GM12878 (cell line): ENCODE measurements around the gene VCPKMT. TPM values are rescaled to one million over a fixed set of nuclear protein-coding genes. Genes with fewer than 3 reads are reported as not detected.

Experiments
- BCLAF1 ChIP-seq: fragments of 450-650 bp; IDR thresholded peaks from 2 replicates; pipeline ENCODE4 v1.6.1; 2017; ENCODE audit warnings: antibody characterized with exemption, mild to moderate bottlenecking, moderate library complexity
- BMI1 ChIP-seq: fragments of 450-650 bp; IDR thresholded peaks from 2 replicates; pipeline ENCODE4 v1.6.1; 2016; ENCODE audit warnings: mild to moderate bottlenecking, moderate library complexity, borderline replicate concordance
- JUNB ChIP-seq: IDR thresholded peaks from 2 replicates; pipeline ENCODE4 v1.6.1; 2016; ENCODE audit warnings: antibody characterized with exemption, mild to moderate bottlenecking
- MLLT1 ChIP-seq: fragments of 450-650 bp; IDR thresholded peaks from 2 replicates; pipeline ENCODE4 v1.6.1; 2016; ENCODE audit warnings: mild to moderate bottlenecking
- NBN ChIP-seq: fragments of 450-650 bp; IDR thresholded peaks from 2 replicates; pipeline ENCODE4 v1.6.1; 2016
- NR2C1 ChIP-seq: fragments of 450-650 bp; IDR thresholded peaks from 2 replicates; pipeline ENCODE4 v1.6.1; 2017; ENCODE audit warnings: antibody characterized with exemption, mild to moderate bottlenecking, moderate library complexity
- NR2C2 ChIP-seq: IDR thresholded peaks from 2 replicates; pipeline ENCODE4 v1.6.1; 2011; ENCODE audit warnings: borderline replicate concordance, low read depth; ENCODE audit not compliant: control insufficient read depth, insufficient read length
- RAD51 ChIP-seq: fragments of 450-650 bp; IDR thresholded peaks from 2 replicates; pipeline ENCODE4 v1.6.1; 2016; ENCODE audit warnings: moderate library complexity, mild to moderate bottlenecking, inconsistent platforms
- RELB ChIP-seq: fragments of 450-650 bp; IDR thresholded peaks from 2 replicates; pipeline ENCODE4 v1.6.1; 2017; ENCODE audit warnings: low read depth, mild to moderate bottlenecking, moderate library complexity
- SP1 ChIP-seq: IDR thresholded peaks from one replicate; pipeline ENCODE4 v1.6.1; 2011; ENCODE audit warnings: low read depth, low read length
- SPI1 ChIP-seq: IDR thresholded peaks from 2 replicates; pipeline ENCODE4 v1.6.1; 2011; ENCODE audit warnings: low read depth, mild to moderate bottlenecking, low read length, moderate library complexity, borderline replicate concordance; ENCODE audit not compliant: insufficient read depth
- SREBF1 ChIP-seq: IDR thresholded peaks from 2 replicates; pipeline ENCODE4 v1.6.1; 2012; ENCODE audit warnings: mild to moderate bottlenecking, low read length
- TBL1XR1 ChIP-seq: IDR thresholded peaks from 2 replicates; pipeline ENCODE4 v1.6.1; 2012; ENCODE audit warnings: low read depth, low read length, improper control_type of control experiment
- TCF7 ChIP-seq: IDR thresholded peaks from 2 replicates; pipeline ENCODE4 v1.6.1; 2014; ENCODE audit warnings: antibody characterized with exemption, borderline replicate concordance
- ZNF24 ChIP-seq: fragments of 450-650 bp; IDR thresholded peaks from 2 replicates; pipeline ENCODE4 v1.6.1; 2017; ENCODE audit warnings: antibody characterized with exemption, mild to moderate bottlenecking
- ZZZ3 ChIP-seq: IDR thresholded peaks from 2 replicates; pipeline ENCODE4 v1.6.1; 2011; ENCODE audit warnings: low read depth; ENCODE audit not compliant: control insufficient read depth, insufficient read length
- polyA plus RNA-seq, 11 experiments: library from polyadenylated mRNA; depleted of rRNA in 4 of 11; unstranded in 6 of 11; stranded (reverse) in 5 of 11; fragments of >200 nt; fragmentation: Nextera tagmentation in 4 of 11; fragmentation: Illumina TruSeq in 1 of 11; extraction: Ambion mirVana in 4 of 11; extraction: Trizol in 1 of 11; gene quantifications; 1 replicate in 1 of 11; 2 replicates in 10 of 11; pipeline versions ENCODE4 v1.2.1 to v1.2.3, GENCODE V29; 2011 to 2016; ENCODE audit warnings: inconsistent platforms in 2 of 11, missing spikeins in 2 of 11, low read depth in 1 of 11
- total RNA-seq, 4 experiments: library from RNA; depleted of rRNA in 3 of 4; stranded (reverse); fragments of >200 nt in 3 of 4; fragmentation: Illumina TruSeq in 1 of 4; extraction: Trizol in 1 of 4; gene quantifications; 2 replicates each; pipeline versions ENCODE4 v1.2.1 to v1.2.3, GENCODE V29; 2013 to 2021

Gene VCPKMT
- total and polyA plus RNA-seq, 10 of the 15 experiments (the other 5 are each of a cell fraction or from before 2014, with no cell fraction given) = 8.5 to 18.4 (median 12.8) TPM

- TF ChIP-seq ZNF24 = peak; percentile 93
- TF ChIP-seq ZZZ3 = no peak
- TF ChIP-seq NR2C1 = no peak
- no peak for TF ChIP-seq SP1
- TF ChIP-seq RELB = peak; percentile 45; the same call in 1 of the 2 replicates
- no peak for TF ChIP-seq TCF7
- TF ChIP-seq BCLAF1 = no peak
- TF ChIP-seq JUNB = no peak
- no peak for TF ChIP-seq NR2C2
- peak; percentile 26; the same call in 1 of the 2 replicates for TF ChIP-seq MLLT1
- peak; percentile 14; the same call in 1 of the 2 replicates for TF ChIP-seq SPI1
- no peak for TF ChIP-seq TBL1XR1
- peak; percentile 42; the same call in 1 of the 2 replicates for TF ChIP-seq RAD51
- TF ChIP-seq SREBF1 = no peak
- TF ChIP-seq BMI1 = no peak
- TF ChIP-seq NBN = peak; percentile 28; the same call in 1 of the 2 replicates
Measured at GRCh38 chr14:50070840-50071548, 45.4 kb downstream of the VCPKMT start (continued).
